ENCODE measurements around the gene CDCA8.
A peak's percentile ranks its signal among the peaks of the same experiment; 100 is the strongest.

Gene CDCA8
- 1.5 to 8.0 (median 2.3) reads per million in 3 experiments for total RNA-seq

GRCh38 chr1:37692078-37692833, at the start of gene CDCA8:
Gene CDCA8, plus strand, starts transcription at chr1:37692516. Its CDS starts 175 bp downstream, at chr1:37692691.
- DNase-seq = peak; percentile 98

GRCh38 chr1:37647281-37647680, 45.0 kb upstream of the CDCA8 start:
- no peak for DNase-seq

GRCh38 chr1:37650173-37650572, 42.1 kb upstream of the CDCA8 start:
- DNase-seq = no peak

GRCh38 chr1:37650721-37651120, 41.6 kb upstream of the CDCA8 start:
- DNase-seq = no peak

GRCh38 chr1:37651803-37652202, 40.5 kb upstream of the CDCA8 start:
- no peak for DNase-seq

GRCh38 chr1:37652976-37653375, 39.3 kb upstream of the CDCA8 start:
- no peak for DNase-seq

- no peak for DNase-seq
Observed at GRCh38 chr1:37653906-37654305, 38.4 kb upstream of the CDCA8 start.

- DNase-seq = no peak
Observed at GRCh38 chr1:37655274-37655673, 37.0 kb upstream of the CDCA8 start.

GRCh38 chr1:37656026-37656425, 36.3 kb upstream of the CDCA8 start:
- DNase-seq = no peak

- DNase-seq = no peak
Observed at GRCh38 chr1:37656881-37657280, 35.4 kb upstream of the CDCA8 start.

- no peak for DNase-seq
Observed at GRCh38 chr1:37657620-37658412, 34.5 kb upstream of the CDCA8 start.

GRCh38 chr1:37658486-37658885, 33.8 kb upstream of the CDCA8 start:
- DNase-seq = no peak

GRCh38 chr1:37660664-37661063, 31.7 kb upstream of the CDCA8 start:
- DNase-seq = no peak

- no peak for DNase-seq
Observed at GRCh38 chr1:37661401-37661800, 30.9 kb upstream of the CDCA8 start.

- DNase-seq = no peak
Observed at GRCh38 chr1:37662031-37662755, 30.1 kb upstream of the CDCA8 start.

GRCh38 chr1:37663426-37664000, 28.8 kb upstream of the CDCA8 start:
- no peak for DNase-seq

- no peak for DNase-seq
Observed at GRCh38 chr1:37666241-37666867, 26.0 kb upstream of the CDCA8 start.

- DNase-seq = no peak
Observed at GRCh38 chr1:37667023-37667671, 25.2 kb upstream of the CDCA8 start.

- DNase-seq = no peak
Observed at GRCh38 chr1:37670133-37670532, 22.2 kb upstream of the CDCA8 start.

GRCh38 chr1:37671261-37671660, 21.1 kb upstream of the CDCA8 start:
- no peak for DNase-seq

GRCh38 chr1:37672136-37672870, 20.0 kb upstream of the CDCA8 start:
- no peak for DNase-seq
